ENCODE measurements around the gene CST7.

Gene CST7

DNA sequence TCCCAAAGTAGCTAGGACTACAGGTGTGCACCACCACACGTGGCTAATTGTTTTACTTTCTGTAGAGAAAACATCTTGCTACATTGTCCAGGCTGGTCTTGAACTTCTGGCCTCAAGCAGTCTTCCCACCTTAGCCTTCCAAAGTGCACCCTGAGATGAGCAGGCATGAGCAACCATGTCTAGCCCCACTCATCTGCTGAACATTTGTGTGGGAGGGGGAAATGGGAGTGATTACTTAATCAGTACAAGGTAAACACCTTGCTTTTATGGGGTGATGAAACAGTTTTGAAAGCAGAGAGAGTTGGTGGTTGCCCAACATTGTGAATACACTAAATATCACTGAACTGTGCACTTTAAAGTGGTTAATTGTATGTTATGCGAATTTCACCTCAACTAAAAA lies 38.2 kb downstream of the CST7 start:
- H3K79me2 ChIP-seq (ENCODE audit: control insufficient read depth, low read length), result peaks cover 89% of the 10 kb centered on the region
- H3K9me3 ChIP-seq (ENCODE audit: control insufficient read depth, insufficient read depth, low read length), result no peaks in the 10 kb centered on the region
- H4K20me1 ChIP-seq (ENCODE audit: control insufficient read depth, insufficient read depth, low read depth, low read length), result peaks cover 15% of the 10 kb centered on the region
- no peak for TF ChIP-seq EZH2phosphoT487 (IDR thresholded peaks at IDR 0.05; ENCODE audit: borderline replicate concordance, low read length)
- TF ChIP-seq, protein P1, sequence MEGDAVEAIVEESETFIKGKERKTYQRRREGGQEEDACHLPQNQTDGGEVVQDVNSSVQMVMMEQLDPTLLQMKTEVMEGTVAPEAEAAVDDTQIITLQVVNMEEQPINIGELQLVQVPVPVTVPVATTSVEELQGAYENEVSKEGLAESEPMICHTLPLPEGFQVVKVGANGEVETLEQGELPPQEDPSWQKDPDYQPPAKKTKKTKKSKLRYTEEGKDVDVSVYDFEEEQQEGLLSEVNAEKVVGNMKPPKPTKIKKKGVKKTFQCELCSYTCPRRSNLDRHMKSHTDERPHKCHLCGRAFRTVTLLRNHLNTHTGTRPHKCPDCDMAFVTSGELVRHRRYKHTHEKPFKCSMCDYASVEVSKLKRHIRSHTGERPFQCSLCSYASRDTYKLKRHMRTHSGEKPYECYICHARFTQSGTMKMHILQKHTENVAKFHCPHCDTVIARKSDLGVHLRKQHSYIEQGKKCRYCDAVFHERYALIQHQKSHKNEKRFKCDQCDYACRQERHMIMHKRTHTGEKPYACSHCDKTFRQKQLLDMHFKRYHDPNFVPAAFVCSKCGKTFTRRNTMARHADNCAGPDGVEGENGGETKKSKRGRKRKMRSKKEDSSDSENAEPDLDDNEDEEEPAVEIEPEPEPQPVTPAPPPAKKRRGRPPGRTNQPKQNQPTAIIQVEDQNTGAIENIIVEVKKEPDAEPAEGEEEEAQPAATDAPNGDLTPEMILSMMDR (IDR thresholded peaks at IDR 0.05; ENCODE audit: low read depth, low read length, poor library complexity, severe bottlenecking), result no peak
- peaks cover 32% of the 10 kb centered on the region for H3K36me3 ChIP-seq (ENCODE audit: control insufficient read depth, low read length)
- peaks cover 17% of the 10 kb centered on the region for H3K4me1 ChIP-seq (ENCODE audit: control insufficient read depth, low read length)
- H3F3A ChIP-seq (ENCODE audit: control insufficient read depth, insufficient read depth), result no peaks in the 10 kb centered on the region
- H3K9me2 ChIP-seq (replicated peaks; ENCODE audit: control insufficient read depth, low read length), result no peaks in the 10 kb centered on the region
- H3K4me2 ChIP-seq (ENCODE audit: low read length), result no peak overlapping the region
- H3K27ac ChIP-seq (ENCODE audit: low read depth, low read length), result no peak overlapping the region
- no peaks in the 10 kb centered on the region for H3K27me3 ChIP-seq (ENCODE audit: control insufficient read depth, low read length)
- H3K4me3 ChIP-seq (ENCODE audit: low read length), result no peak overlapping the region

DNA sequence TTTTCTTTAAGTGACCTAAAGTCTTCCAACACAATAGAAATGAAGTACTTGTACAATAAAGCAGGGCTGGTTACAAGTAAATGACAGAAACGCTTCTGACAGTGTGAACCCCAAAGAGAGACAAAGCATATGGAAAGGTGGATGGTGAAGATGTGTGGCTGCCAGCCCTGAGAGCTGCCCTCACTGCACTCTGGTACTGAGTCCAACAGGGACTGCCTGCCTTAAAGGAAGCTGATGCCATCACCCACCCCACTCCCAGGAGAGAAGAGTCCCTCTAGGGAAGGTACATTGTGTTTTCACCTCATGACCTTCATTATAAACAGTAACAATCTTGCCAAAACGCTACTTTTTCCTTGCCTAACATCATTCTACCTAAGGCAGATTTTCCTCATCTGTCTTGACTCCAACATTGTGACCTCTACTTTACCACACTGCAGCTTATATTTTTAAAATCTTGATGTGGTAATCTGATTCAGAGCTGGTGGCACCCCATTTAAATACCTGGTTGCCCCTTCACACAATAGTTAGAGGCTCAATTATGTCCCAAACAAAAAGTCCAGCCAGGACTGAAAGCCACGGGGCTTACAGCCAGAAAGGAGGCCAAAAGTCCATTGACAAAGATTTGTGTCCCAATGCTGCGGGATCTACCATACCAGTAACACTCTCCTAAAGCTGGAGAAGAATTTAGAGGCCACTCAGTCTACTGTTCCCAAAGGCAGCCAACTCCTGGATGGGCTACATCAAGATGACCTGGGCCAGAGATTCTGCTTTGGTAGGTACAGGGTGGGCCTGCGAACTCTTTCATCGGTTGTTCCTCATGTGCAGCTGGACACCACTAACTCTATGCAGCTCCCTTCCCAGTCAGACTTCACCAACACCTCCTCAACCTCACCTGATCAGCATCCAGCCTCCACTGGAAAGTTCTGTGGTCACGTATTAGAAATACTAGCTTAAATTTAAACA lies 39.1 kb downstream of the CST7 start:
- peaks cover 20% of the 10 kb centered on the region for H3K4me1 ChIP-seq (ENCODE audit: control insufficient read depth, low read length)
- no peak overlapping the region for H3K27ac ChIP-seq (ENCODE audit: low read depth, low read length)
- TF ChIP-seq, protein P1 (IDR thresholded peaks at IDR 0.05; ENCODE audit: low read depth, low read length, poor library complexity, severe bottlenecking), result no peak
- TF ChIP-seq EZH2phosphoT487 (IDR thresholded peaks at IDR 0.05; ENCODE audit: borderline replicate concordance, low read length), result no peak
- no peaks in the 10 kb centered on the region for H3K27me3 ChIP-seq (ENCODE audit: control insufficient read depth, low read length)
- H3K9me2 ChIP-seq (replicated peaks; ENCODE audit: control insufficient read depth, low read length), result no peaks in the 10 kb centered on the region
- no peak overlapping the region for H3K4me3 ChIP-seq (ENCODE audit: low read length)
- H3K4me2 ChIP-seq (ENCODE audit: low read length), result no peak overlapping the region
- H3F3A ChIP-seq (ENCODE audit: control insufficient read depth, insufficient read depth), result no peaks in the 10 kb centered on the region
- no peaks in the 10 kb centered on the region for H3K9me3 ChIP-seq (ENCODE audit: control insufficient read depth, insufficient read depth, low read length)
- peaks cover 25% of the 10 kb centered on the region for H3K36me3 ChIP-seq (ENCODE audit: control insufficient read depth, low read length)
- H4K20me1 ChIP-seq (ENCODE audit: control insufficient read depth, insufficient read depth, low read depth, low read length), result peaks cover 15% of the 10 kb centered on the region
- peaks cover 89% of the 10 kb centered on the region for H3K79me2 ChIP-seq (ENCODE audit: control insufficient read depth, low read length)

DNA sequence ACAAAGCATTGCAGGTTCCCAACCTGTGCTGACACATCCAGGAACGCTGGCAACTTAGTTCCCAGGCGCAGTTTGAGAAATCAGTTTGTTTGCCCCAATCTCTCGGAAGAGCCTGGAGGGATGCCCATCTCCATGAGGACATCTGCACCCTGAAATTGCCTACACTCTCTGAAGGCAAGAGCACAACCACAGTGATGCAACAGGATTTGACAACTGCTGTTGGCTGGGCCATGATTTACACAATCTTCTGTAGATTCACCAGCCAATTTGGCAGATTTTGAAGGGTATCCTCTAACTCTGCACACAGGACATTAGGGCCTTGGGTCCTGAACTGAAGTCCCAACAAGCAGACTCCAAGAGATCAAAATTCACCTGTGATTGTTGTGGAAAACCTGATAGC lies 40.1 kb downstream of the CST7 start:
- Histone ChIP-seq H3K9me2 (replicated peaks; ENCODE audit: control insufficient read depth, low read length) (no peaks in the 10 kb centered on the region), H3K36me3 (ENCODE audit: control insufficient read depth, low read length) (peaks cover 14% of the 10 kb centered on the region), H3K9me3 (ENCODE audit: control insufficient read depth, insufficient read depth, low read length) (no peaks in the 10 kb centered on the region), H3K4me3 (ENCODE audit: low read length) (no peak overlapping the region), H3K4me1 (ENCODE audit: control insufficient read depth, low read length) (peaks cover 31% of the 10 kb centered on the region), H3K4me2 (ENCODE audit: low read length) (no peak overlapping the region), H3K27ac (ENCODE audit: low read depth, low read length) (no peak overlapping the region), H3K27me3 (ENCODE audit: control insufficient read depth, low read length) (no peaks in the 10 kb centered on the region), H4K20me1 (ENCODE audit: control insufficient read depth, insufficient read depth, low read depth, low read length) (peaks cover 12% of the 10 kb centered on the region), H3K79me2 (ENCODE audit: control insufficient read depth, low read length) (peaks cover 83% of the 10 kb centered on the region), H3F3A (ENCODE audit: control insufficient read depth, insufficient read depth) (no peaks in the 10 kb centered on the region)
- TF ChIP-seq EZH2phosphoT487 (IDR thresholded peaks at IDR 0.05; ENCODE audit: borderline replicate concordance, low read length), result no peak
- TF ChIP-seq, protein P1 (IDR thresholded peaks at IDR 0.05; ENCODE audit: low read depth, low read length, poor library complexity, severe bottlenecking), result no peak
